NB4 (cell line): ENCODE measurements around the gene FAM83C.

Source experiments
- MYC ChIP-seq: IDR thresholded peaks from 2 replicates; pipeline ENCODE4 v1.6.1; 2011; ENCODE audit warnings: low read depth, low read length
- POLR2A ChIP-seq: IDR thresholded peaks from 2 replicates; pipeline ENCODE4 v1.6.1; 2011; ENCODE audit warnings: mild to moderate bottlenecking; ENCODE audit not compliant: insufficient read length; ENCODE audit errors: extremely low read depth
- TF ChIP-seq, protein P1 (sequence below): IDR thresholded peaks from one replicate; pipeline ENCODE4 v1.5.1; 2012; ENCODE audit warnings: low read depth, low read length
- TF ChIP-seq, protein P2 (sequence below): IDR thresholded peaks from 2 replicates; pipeline ENCODE4 v1.6.1; 2011; ENCODE audit warnings: low read depth, low read length

DNA sequence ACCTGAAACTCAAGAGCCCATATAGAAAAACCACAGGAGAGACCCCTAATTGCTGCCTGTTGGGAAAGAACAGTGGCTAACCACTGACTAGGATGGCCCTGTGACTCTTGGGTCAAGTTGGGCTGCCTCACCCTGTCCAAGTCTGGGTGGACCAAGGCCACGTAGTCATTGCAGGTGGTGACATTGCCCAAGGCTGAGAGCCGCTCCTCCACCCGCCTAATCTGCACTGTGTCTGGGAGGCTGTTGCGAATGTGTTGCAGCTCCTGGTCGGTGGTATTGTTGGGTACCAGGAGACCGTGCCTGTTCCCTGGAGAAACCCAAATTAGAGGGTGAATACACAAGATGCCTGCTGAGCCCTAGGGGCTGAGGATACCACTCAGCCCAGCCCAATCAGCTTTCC is 11.7 kb downstream of the FAM83C start:
- TF ChIP-seq, protein P1, sequence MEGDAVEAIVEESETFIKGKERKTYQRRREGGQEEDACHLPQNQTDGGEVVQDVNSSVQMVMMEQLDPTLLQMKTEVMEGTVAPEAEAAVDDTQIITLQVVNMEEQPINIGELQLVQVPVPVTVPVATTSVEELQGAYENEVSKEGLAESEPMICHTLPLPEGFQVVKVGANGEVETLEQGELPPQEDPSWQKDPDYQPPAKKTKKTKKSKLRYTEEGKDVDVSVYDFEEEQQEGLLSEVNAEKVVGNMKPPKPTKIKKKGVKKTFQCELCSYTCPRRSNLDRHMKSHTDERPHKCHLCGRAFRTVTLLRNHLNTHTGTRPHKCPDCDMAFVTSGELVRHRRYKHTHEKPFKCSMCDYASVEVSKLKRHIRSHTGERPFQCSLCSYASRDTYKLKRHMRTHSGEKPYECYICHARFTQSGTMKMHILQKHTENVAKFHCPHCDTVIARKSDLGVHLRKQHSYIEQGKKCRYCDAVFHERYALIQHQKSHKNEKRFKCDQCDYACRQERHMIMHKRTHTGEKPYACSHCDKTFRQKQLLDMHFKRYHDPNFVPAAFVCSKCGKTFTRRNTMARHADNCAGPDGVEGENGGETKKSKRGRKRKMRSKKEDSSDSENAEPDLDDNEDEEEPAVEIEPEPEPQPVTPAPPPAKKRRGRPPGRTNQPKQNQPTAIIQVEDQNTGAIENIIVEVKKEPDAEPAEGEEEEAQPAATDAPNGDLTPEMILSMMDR, result no peak
- TF ChIP-seq MYC (no peak), POLR2A (no peak)
- TF ChIP-seq, protein P2, sequence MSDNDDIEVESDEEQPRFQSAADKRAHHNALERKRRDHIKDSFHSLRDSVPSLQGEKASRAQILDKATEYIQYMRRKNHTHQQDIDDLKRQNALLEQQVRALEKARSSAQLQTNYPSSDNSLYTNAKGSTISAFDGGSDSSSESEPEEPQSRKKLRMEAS, result no peak
